ENCODE data around the gene NAPB.

DNA sequence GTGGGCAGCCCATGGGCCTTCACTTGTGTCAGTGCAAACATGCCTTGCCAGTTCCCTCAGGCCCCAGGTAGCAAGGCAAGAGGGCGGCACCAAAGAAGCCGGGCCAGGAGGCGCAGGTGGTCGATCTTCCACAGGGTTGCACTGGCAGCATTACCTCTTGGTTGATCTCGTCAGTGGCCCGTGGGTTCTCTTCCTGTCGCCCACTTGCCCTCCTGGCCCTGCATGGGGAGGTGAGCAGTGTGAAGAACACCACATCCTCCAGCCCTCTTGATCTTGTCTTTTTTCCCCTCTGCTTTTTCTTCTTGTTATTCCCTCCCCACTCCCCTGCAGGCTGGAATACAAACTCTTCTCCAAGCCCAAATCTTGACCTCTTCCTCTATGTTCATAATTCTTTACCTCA is 34.4 kb upstream of the NAPB start:
- no peak for TF ChIP-seq POLR2A (IDR thresholded peaks at IDR 0.05)
- TF ChIP-seq, protein P1, sequence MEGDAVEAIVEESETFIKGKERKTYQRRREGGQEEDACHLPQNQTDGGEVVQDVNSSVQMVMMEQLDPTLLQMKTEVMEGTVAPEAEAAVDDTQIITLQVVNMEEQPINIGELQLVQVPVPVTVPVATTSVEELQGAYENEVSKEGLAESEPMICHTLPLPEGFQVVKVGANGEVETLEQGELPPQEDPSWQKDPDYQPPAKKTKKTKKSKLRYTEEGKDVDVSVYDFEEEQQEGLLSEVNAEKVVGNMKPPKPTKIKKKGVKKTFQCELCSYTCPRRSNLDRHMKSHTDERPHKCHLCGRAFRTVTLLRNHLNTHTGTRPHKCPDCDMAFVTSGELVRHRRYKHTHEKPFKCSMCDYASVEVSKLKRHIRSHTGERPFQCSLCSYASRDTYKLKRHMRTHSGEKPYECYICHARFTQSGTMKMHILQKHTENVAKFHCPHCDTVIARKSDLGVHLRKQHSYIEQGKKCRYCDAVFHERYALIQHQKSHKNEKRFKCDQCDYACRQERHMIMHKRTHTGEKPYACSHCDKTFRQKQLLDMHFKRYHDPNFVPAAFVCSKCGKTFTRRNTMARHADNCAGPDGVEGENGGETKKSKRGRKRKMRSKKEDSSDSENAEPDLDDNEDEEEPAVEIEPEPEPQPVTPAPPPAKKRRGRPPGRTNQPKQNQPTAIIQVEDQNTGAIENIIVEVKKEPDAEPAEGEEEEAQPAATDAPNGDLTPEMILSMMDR (IDR thresholded peaks at IDR 0.05) = no peak

All from uterus (tissue), 2 donors.